OCI-LY7 (cell line): Measurements from ENCODE around the gene CCDC27.

Source experiments
- EZH2phosphoT487 ChIP-seq: fragments of 200-600 bp; sonication (generic); IDR thresholded peaks from 2 replicates; pipeline ENCODE4 v1.6.1; 2018; ENCODE audit warnings: low read depth, borderline replicate concordance, mild to moderate bottlenecking, mixed run types, antibody characterized with exemption, low read length, moderate library complexity, mixed read lengths
- TF ChIP-seq, protein P1 (sequence below): fragments of 200-600 bp; sonication (generic); conservative IDR thresholded peaks from 2 replicates; pipeline ENCODE4 v1.5.1; 2014; ENCODE audit warnings: mild to moderate bottlenecking, antibody characterized with exemption, low read length, moderate library complexity, mixed read lengths

DNA sequence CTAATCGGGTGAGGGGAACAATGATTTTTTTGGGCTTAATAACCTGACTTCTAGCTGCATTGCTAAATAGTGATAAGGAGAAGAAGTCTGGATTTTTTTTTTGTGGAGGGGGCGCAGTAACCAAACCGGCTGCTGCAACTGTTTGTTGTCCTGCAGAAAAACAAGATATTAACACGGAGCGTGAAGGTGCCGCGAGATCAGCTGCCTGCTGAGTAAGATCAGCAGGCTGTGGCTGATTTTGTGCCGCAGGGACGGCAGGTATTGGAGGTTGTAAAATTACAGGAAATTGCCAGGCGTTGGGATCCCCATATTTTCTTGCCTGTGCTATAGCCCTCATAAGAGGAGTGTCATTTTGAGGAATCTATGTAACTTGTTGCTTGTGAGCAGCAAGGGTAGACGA, 52.8 kb downstream of the CCDC27 start:
- TF ChIP-seq, protein P1, sequence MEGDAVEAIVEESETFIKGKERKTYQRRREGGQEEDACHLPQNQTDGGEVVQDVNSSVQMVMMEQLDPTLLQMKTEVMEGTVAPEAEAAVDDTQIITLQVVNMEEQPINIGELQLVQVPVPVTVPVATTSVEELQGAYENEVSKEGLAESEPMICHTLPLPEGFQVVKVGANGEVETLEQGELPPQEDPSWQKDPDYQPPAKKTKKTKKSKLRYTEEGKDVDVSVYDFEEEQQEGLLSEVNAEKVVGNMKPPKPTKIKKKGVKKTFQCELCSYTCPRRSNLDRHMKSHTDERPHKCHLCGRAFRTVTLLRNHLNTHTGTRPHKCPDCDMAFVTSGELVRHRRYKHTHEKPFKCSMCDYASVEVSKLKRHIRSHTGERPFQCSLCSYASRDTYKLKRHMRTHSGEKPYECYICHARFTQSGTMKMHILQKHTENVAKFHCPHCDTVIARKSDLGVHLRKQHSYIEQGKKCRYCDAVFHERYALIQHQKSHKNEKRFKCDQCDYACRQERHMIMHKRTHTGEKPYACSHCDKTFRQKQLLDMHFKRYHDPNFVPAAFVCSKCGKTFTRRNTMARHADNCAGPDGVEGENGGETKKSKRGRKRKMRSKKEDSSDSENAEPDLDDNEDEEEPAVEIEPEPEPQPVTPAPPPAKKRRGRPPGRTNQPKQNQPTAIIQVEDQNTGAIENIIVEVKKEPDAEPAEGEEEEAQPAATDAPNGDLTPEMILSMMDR = no peak
- TF ChIP-seq EZH2phosphoT487 = no peak
